Cardiac muscle cell (in vitro differentiated cells and primary cell): ENCODE measurements around the gene TMEM106B. TPM values are rescaled to one million over a fixed set of nuclear protein-coding genes. Genes with fewer than 3 reads are reported as not detected.

Experiments used
- DNase-seq, 2 donors: peaks; one replicate each; pipeline versions ENCODE4 v3.0.0 to v3.0.0-alpha.2; 2010 to 2017; ENCODE audit warnings: low read depth in 1 of 2, low spot score in 1 of 2
- H3K27ac ChIP-seq: fragments of 200-600 bp; sonication (generic); 2 replicates; pipeline ENCODE4 v1.5.1; 2016
- H3K27me3 ChIP-seq: fragments of 200-600 bp; sonication (generic); 2 replicates; pipeline ENCODE4 v1.6.0; 2016; ENCODE audit warnings: control low read depth
- H3K36me3 ChIP-seq: fragments of 200-600 bp; sonication (generic); 2 replicates; pipeline ENCODE4 v1.5.1; 2016; ENCODE audit warnings: control low read depth
- H3K4me1 ChIP-seq: fragments of 200-600 bp; sonication (generic); 2 replicates; pipeline ENCODE4 v1.8.1; 2017; ENCODE audit warnings: low read depth, mild to moderate bottlenecking, mixed run types
- H3K4me3 ChIP-seq: fragments of 200-600 bp; sonication (generic); 2 replicates; pipeline ENCODE4 v1.5.1; 2016; ENCODE audit warnings: mild to moderate bottlenecking
- H3K9me3 ChIP-seq: fragments of 200-600 bp; sonication (generic); 2 replicates; pipeline ENCODE4 v1.5.1; 2017; ENCODE audit warnings: low read depth, mild to moderate bottlenecking, control low read depth
- CTCF ChIP-seq: IDR thresholded peaks from 2 replicates; pipeline ENCODE4 v1.5.1; 2012; ENCODE audit warnings: low read depth, mild to moderate bottlenecking, low read length
- polyA plus RNA-seq: library from polyadenylated mRNA; unstranded; fragments of >200 nt; fragmentation: Nextera tagmentation; extraction: Ambion mirVana; gene quantifications from 2 replicates; pipeline ENCODE4 v1.2.1, GENCODE V29; 2016
- total RNA-seq: library from RNA; depleted of rRNA; stranded (reverse); fragments of >200 nt; gene quantifications from 2 replicates; pipeline ENCODE4 v1.2.3, GENCODE V29; 2016

Gene TMEM106B
- total and polyA plus RNA-seq, 2 experiments from 2014 or later: 51.6 to 86.7 TPM

GRCh38 chr7:12233175-12233574 is 22.1 kb downstream of the TMEM106B start:
- no peak for TF ChIP-seq CTCF
- H3K4me1 ChIP-seq: peaks cover 14% of the 10 kb centered on the region
- H3K27me3 ChIP-seq: no peaks in the 10 kb centered on the region
- no peak overlapping the region for H3K4me3 ChIP-seq
- no peak overlapping the region for H3K27ac ChIP-seq
- peaks cover 24% of the 10 kb centered on the region for H3K36me3 ChIP-seq
- H3K9me3 ChIP-seq: no peaks in the 10 kb centered on the region
- no peak for DNase-seq

GRCh38 chr7:12234334-12234865 is 23.3 kb downstream of the TMEM106B start:
- Histone ChIP-seq H3K4me1 (peaks cover 14% of the 10 kb centered on the region), H3K27me3 (no peaks in the 10 kb centered on the region), H3K9me3 (no peaks in the 10 kb centered on the region), H3K27ac (no peak overlapping the region), H3K4me3 (no peak overlapping the region), H3K36me3 (peaks cover 22% of the 10 kb centered on the region)
- TF ChIP-seq CTCF: no peak
- DNase-seq: no peak

- H3K9me3 ChIP-seq: no peaks in the 10 kb centered on the region
- no peaks in the 10 kb centered on the region for H3K27me3 ChIP-seq
- TF ChIP-seq CTCF: no peak
- no peak overlapping the region for H3K4me3 ChIP-seq
- H3K27ac ChIP-seq: no peak overlapping the region
- peaks cover 15% of the 10 kb centered on the region for H3K36me3 ChIP-seq
- no peak for DNase-seq
- peaks cover 13% of the 10 kb centered on the region for H3K4me1 ChIP-seq
These were observed 24.9 kb downstream of the TMEM106B start for GRCh38 chr7:12235970-12236369.

GRCh38 chr7:12237007-12237406 is 25.9 kb downstream of the TMEM106B start:
- no peak overlapping the region for H3K4me3 ChIP-seq
- no peaks in the 10 kb centered on the region for H3K9me3 ChIP-seq
- H3K27ac ChIP-seq: no peak overlapping the region
- TF ChIP-seq CTCF: no peak
- no peak for DNase-seq
- H3K36me3 ChIP-seq: peaks cover 8% of the 10 kb centered on the region
- no peaks in the 10 kb centered on the region for H3K27me3 ChIP-seq
- H3K4me1 ChIP-seq: peaks cover 2% of the 10 kb centered on the region

- no peak overlapping the region for H3K4me3 ChIP-seq
- no peak for DNase-seq
- H3K9me3 ChIP-seq: no peaks in the 10 kb centered on the region
- peaks cover 2% of the 10 kb centered on the region for H3K36me3 ChIP-seq
- no peaks in the 10 kb centered on the region for H3K27me3 ChIP-seq
- H3K4me1 ChIP-seq: no peaks in the 10 kb centered on the region
- TF ChIP-seq CTCF: no peak
- no peak overlapping the region for H3K27ac ChIP-seq
These were observed 28.7 kb downstream of the TMEM106B start for GRCh38 chr7:12239806-12240205.

- peak; percentile 43 for TF ChIP-seq CTCF
- Histone ChIP-seq H3K9me3 (no peaks in the 10 kb centered on the region), H3K27me3 (no peaks in the 10 kb centered on the region), H3K27ac (no peak overlapping the region), H3K4me3 (no peak overlapping the region), H3K36me3 (no peaks in the 10 kb centered on the region), H3K4me1 (no peaks in the 10 kb centered on the region)
- DNase-seq: peak; percentile 17 to 31
These were observed 33.0 kb downstream of the TMEM106B start for GRCh38 chr7:12244129-12244528.
